GM19193 (cell line): ENCODE results near the gene RASGRF2.

Experiments
- POLR2A ChIP-seq: IDR thresholded peaks from 4 replicates; pipeline ENCODE4 v1.6.1; 2011; ENCODE audit not compliant: insufficient read depth, insufficient read length; ENCODE audit errors: extremely low read depth

RASGRF2 gene

DNA sequence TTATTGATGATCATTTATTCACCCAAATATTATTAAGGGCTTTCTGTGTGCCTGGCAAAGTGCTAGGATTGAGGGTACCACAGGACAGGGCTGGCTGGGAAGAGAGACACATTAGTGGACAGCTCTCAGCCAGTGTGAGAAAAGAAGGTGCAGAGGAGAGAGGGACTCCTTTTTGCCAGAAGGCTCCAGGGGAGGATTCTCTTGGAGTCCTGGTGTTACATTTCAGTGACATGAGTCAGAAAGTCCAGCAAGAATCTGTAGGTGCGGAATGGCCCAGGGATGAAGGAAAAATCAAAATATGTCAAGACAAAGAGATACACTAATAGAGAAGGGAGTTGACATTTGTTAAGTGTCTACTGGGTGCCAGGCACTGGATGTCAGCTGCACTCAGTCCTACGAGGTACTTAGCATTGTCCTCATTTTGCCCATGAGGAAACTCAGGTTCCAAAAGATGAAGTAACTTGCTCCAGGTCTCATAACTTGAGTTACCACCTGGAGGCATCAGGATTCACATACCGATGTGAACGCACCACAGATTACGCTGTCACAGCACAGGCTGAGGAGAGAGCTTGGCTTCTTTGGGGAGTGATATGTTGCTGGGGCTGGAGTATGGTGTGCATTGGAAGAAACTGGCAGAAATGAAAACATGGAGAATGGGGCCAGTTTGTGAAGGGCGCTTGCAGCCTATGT, 60.5 kb downstream of the RASGRF2 start:
- TF ChIP-seq POLR2A, result no peak

DNA sequence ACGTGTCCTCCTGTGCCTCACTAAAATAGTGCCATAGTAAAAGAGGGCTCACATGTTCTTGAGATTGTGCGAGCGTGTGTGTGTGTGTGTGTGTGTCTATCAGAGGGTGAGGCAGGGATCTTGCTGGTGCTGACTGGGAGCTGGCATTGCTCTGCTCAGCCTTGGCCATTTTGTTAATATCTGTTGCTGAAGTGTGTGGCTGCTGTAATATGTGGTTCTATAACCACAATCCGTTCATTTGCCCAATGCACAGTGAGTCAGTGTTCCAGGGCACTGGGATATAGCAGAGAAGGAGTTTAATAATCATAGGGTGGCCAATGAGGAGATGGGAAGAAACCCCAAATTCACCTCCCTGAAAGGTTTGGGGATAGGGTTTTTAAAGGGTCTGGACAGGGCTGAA, 61.3 kb downstream of the RASGRF2 start:
- TF ChIP-seq POLR2A, result no peak

- TF ChIP-seq POLR2A, result no peak
These were observed 62.0 kb downstream of the RASGRF2 start for GRCh38 chr5:81021951-81022687.

- TF ChIP-seq POLR2A, result no peak
These were observed 62.5 kb downstream of the RASGRF2 start for GRCh38 chr5:81022688-81023084.

DNA sequence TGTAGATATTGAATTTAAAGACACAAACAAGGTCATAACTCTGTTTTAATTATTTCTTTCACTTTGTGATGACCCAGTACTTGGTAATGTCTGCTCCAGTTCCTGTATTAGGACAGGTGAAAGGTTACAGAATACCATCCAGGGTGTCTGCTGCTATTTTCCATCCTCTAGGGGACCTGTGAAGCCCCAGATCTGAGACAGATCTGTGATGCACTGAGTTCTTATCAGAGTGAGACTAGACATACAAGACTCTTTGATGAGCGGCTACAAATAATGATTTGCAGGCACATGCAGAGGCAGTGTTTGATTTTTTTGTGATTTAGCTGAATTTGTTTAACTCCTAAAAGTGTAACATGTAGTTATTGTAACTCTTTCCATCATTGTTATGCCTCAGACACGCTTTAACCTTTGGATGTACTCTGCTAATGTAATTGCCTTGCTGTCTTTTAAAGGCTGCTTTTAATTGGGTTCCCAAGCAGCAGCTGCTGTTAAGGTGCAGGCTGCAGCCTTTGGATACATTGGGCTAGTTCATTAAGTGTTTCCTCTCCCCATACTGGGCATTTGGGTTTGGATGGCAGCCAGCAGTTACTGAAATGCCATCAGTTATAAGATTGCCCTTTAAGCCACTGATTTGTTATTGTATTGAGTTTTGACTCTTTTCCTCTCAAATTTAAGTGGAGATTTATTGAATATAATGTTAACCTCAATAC, 63.3 kb downstream of the RASGRF2 start:
- TF ChIP-seq POLR2A, result no peak

DNA sequence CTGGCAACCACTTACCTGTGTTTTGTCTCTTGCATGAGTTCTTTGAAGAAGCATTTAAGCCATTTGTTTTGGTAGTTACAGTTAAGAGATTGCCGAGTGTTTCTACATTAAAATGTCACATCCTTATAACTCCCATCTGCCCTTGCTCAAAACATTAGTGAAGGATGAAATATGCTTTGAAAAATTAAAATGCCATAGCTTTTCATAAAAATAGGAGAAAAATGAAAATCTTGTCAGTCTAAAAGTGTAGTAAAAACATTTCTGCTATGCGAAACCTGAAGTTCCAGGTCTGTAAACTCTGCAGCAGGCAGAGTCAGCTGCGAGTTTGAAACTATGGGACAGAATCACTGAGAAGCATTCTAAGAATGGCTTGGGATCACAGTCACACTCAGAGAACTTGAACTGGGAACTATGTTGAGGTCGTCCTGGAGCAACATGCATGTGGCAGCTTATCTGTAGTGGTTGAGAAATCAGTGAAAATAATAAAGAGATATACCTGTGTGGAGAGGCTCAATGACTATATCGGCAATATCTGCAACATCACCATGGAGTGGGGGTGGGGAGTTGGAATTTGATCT, 67.4 kb downstream of the RASGRF2 start:
- TF ChIP-seq POLR2A, result no peak

DNA sequence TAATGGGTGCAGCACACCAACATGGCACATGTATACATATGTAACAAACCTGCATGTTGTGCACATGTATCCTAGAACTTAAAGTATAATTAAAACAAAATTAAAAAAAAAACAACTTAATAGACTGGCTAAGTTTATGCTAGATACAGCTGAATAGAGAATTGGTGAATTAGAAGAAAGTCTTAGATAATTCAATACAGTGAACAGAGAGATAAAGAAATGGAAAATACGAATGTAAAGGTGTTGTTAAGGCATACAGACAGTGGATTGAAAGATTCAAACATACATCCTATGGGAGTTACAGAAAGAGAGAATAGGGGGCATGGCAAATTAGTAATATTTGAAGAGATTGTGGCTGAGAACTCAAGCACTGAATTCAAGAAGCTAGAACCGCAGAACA, 75.4 kb downstream of the RASGRF2 start:
- TF ChIP-seq POLR2A, result no peak

DNA sequence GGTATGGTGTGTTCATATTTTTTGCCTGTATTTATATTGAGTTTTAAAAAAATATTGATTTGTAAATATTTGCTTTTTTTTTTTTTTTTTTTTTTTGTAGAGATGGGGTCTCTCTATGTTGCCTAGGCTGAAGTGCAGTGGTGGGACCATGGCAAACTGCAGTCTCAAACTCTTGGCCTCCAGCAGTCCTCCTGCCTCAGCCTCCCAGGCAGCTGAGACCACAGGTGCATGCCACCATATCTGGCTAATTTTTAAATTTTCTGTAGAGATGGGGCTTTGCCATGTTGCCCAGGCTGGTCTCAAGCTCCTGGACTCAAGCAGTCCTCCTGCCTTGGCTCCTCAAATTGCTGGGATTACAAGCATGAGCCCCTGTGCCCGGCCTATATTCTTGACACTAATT, 78.3 kb downstream of the RASGRF2 start:
- TF ChIP-seq POLR2A, result no peak

- TF ChIP-seq POLR2A, result no peak
These were observed 84.7 kb downstream of the RASGRF2 start for GRCh38 chr5:81044868-81045267.

DNA sequence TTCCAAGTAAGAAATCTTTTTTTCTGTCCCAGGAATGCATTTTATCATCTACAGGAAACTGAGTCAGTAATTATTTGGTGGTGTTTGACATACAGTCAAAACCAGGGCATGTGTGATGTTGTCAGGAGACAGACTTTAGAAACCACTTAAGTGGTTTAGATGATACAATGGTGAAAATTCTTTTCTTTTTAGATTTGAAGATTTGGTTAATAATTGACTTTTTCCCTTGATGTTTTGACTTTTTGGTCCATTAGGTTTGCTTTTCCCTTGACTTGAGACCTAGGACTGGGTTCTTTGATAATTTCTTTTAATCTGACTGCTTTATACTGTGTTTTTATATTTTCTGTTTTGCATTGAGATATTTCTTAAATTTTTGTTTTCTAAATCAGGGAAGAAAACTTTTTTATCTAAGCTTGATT, 85.2 kb downstream of the RASGRF2 start:
- no peak for TF ChIP-seq POLR2A

DNA sequence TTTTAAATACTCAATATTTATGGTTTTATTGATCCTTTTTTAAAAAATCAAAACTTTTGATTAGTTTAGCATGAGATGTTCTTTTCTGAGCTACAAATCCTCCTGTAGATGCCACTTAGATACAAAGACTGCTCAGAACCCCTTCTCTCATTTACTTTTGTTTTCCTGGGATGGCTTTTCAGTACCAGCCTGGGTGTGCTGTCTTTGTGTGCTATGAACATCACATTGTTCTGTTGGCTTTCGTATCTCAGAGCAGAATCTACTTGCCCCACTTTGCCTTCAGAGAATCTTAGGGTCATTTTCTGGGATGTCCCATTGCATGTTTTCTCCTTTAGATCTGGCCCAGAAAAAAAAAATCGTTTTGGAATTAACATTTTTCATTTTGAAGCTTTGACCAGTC, 85.9 kb downstream of the RASGRF2 start:
- no peak for TF ChIP-seq POLR2A

DNA sequence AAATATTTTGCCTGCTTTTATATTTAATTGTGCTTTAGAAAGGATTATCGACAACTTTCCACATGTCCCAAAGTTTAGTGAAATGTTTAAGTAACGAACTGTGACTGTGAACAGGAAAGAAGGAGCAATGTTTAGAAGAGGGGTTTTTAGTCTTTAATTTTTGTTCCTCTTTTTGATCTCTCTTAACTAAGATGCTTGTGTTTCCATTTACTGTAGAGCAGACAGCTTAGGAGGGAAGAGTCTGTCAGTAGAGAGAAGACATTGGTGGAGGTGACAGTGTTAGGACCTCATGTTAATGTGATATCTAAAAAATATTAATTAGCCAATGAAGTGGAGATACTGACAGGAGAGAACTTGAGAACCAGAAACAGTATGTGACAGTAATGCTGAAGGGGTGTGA, 92.2 kb downstream of the RASGRF2 start:
- TF ChIP-seq POLR2A, result no peak

DNA sequence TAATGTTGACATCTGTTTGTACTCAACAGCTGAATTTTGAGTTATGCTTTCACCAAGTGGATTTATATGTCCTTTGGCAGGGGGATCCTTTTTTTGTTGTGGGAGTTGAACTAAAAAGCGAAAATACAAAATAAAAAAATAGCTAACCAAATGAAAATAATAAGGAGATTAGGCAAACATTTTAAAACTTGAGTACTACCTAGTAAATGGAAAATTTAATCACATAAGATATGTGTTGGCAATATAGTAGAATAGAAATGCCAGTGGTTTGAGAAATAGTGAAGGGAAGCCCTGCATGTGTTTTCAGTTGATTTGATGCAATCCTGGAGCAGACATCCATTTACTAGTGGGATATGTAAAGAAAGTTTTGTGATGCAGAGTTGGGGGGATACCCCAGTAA, 98.0 kb downstream of the RASGRF2 start:
- TF ChIP-seq POLR2A, result no peak

- TF ChIP-seq POLR2A, result no peak
These were observed 105.3 kb downstream of the RASGRF2 start for GRCh38 chr5:81065492-81065891.

DNA sequence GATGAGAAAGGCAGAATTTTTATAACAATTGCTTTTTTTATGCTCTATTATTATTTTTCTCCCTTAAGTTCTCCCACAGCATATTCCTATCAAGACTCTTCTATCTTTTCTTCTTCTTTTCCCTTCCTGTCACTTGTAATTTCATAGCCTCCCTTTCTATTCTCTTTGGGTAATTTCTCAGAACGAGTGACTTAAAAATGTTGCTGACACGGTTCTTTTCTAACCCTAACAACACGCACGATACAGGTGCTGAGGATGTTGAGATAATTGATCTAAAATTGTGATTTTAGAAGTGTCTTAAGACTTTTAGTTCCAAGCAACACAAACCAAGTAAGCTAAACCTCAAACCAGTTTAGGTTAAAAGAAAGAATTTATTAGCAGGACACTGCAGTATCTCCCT, 105.9 kb downstream of the RASGRF2 start:
- no peak for TF ChIP-seq POLR2A
